ENCODE results near the gene PTGER2. TPM values are rescaled to one million over a fixed set of nuclear protein-coding genes. Genes with fewer than 3 reads are reported as not detected.

Gene PTGER2
- total RNA-seq, 1 donor from 2014 or later: 10.9 TPM

DNA sequence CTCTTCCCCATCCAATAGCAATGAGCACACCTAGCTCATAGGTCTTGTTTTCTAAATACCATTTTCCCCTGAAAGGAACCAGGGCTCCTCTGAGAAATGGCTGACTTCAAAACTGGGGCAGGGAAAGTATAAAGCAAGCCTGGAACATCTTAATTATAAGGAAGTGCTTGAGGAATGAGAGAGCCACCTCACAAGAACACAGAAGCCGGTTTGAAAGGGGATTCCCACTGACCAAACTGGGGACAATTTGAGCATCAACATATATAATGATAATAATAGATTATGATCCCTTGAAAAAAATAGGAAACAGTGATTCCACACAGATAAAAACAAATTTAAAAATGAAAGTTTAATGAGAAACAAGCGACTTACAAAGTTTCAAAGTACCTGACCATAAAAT lies 22.1 kb downstream of the PTGER2 start:
- DNase-seq (ENCODE audit: low spot score): no peak

DNA sequence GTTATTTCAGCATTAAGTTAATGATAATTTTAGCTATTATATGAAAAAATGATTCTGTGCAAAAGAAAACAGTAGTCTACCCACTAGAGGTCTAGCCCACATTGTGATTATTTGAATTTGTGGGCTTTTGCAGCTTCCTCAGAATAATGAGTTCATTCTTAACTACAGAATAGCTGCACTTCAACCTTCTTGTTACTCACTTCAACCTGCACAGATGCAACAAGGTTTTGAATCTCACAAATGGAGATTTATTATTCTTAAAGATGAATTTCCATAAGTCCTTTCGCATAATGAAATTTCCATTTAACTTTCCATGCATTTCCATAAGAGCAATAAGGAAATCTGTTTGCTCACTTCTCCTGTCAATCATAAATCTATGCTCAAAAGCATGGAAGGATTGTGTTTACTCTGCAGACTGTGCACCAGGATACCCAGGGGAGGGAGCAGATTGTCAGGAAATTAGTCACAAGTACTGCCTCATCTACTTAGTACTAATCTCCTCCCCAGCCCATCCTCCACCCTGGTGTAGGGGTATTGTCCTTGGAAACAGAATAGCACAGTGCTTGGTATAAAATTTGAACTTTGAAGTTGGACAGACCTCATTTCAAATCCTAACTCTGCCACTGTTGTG lies 24.1 kb downstream of the PTGER2 start:
- no peak for DNase-seq (ENCODE audit: low spot score)

DNA sequence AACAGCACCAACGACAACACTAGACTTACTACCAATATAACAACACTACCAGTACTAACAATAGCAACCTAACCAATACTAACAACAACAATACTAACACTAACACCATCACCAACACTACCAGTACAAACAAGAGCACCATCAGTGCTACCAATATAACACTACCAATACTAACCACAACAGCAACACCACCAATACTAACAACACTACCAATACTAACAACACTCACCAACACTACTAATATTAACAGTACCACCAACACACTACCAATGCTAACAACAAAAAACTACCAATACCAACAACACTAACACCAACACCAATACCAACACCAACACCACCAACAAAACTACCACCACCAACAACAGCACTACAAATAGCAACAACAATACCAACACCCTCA lies 25.1 kb downstream of the PTGER2 start:
- no peak for DNase-seq (ENCODE audit: low spot score)

DNA sequence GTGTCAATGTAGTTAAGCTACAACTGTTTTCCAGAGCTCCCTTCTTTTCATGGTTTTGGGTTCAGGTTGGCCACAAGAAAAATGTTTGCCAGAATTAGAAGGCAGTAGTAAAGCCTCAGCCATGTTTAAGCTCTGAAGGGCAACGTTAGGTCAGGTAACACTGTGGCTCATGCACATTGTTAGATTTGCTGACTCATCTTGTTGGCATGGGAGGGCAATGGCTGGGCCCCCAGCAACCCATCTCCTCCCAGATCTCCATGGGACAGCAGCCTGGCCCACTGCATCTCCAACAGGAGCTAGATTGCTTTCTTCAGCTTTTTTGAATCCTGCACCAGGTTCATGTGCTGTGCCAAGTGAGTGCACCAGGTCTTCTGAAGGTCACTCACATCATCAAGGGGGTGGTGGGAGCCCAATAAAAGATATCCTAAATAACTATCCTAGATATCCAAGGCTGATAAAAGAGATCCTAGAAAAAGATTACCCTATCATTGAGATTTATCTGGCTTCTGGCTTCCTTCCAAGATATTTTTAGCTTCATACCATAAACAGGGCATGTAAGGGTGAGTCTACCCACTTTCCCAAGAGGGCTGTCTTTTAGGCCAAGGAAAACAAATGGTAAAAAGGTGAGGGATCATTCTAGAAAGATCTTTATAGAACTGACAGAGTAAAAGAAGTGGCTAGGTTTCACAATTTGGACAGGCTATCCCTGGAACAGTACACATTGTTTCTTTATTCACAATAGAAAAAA lies 28.9 kb downstream of the PTGER2 start:
- DNase-seq (ENCODE audit: low spot score): no peak

DNA sequence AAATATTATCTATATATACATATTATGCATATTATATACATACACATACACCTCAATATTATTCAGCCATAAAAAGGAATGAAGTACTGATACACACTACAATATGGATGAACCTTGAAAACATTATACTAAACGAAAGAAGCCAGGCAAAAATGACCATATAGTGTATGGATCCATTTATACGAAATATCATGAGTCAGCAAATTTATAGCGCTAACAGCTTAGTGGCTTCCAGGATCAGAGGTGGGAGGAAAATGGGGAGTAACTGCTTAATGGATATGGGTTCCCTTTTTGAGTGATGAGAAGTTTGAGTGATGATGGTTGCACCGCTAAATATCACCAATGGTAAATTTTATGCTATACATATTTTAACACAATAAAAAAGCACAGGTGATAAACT lies 32.7 kb downstream of the PTGER2 start:
- DNase-seq (ENCODE audit: low spot score): no peak

DNA sequence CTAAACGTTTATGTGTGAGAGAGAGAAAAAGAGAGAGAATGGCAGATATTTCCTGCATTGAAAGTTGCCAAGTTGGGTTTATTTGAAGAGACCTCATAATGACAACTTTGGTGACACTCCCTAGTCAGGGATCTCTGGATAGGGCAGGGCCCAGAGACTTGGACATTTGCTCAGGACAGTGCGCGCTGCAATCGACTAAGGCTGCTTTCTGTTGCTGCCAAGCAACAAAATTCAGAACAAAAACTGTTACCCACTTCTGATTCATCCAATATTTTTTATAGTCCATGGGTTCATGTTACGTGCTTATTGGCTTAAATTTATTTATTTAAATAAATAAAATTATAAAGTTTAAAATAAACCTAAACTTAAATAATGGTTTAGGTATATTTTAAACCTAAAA lies 34.2 kb downstream of the PTGER2 start:
- no peak for DNase-seq (ENCODE audit: low spot score)

DNA sequence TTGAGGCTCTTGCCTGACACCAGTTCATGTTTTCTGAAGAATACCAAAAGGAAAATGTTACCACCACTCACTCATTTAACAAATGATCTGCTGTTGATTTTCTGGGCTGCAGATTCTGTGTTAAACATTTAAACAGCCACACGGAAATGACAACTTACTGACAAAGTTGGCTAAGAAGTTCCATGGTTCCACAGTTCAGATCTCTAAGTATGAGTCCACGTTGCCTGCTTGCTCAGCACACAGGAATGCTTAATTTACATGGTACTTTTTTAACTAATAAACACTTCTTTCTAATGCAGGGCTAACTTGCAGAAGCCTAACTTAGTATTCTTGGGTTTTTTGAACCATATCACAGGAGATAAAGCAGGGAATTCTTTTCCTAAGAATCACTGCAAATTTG lies 34.7 kb downstream of the PTGER2 start:
- no peak for DNase-seq (ENCODE audit: low spot score)

DNA sequence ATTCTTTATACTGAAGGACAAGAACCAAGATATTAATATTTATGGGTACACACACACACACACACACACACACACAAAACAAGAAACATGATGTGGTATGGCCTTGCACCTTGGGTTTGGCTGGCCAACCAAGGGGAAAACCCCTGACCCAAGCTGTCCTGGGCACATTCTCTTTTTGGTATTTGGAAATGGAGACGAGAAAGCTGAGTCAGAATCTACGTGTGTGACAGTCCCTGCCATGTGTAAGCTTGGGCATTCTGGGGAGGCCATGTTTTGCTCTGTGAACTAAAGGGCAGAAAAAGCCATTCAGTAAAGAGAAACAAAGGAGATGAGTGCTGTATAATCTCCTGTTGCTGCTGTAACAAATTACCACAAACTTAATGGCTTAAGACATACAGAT lies 35.6 kb downstream of the PTGER2 start:
- DNase-seq (ENCODE audit: low spot score): no peak

DNA sequence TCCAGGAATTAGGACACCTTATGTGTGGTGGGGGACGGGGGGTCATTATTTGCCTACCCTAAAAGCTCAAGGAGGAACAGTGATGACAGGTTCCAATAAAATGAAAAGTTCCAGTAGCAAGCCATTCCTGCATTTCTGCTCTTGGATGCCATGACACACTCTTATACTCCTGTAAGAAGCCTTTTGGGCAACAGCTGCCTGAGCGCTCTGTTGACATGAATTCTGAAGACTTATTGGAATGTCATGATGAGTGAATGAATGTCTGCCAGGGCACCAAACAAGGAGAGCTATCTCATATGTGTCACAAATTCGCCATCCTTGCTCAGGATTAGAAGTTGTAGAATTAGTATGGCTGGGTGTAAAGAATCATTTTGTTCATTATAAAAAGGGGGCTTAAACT lies 36.3 kb downstream of the PTGER2 start:
- no peak for DNase-seq (ENCODE audit: low spot score)

DNA sequence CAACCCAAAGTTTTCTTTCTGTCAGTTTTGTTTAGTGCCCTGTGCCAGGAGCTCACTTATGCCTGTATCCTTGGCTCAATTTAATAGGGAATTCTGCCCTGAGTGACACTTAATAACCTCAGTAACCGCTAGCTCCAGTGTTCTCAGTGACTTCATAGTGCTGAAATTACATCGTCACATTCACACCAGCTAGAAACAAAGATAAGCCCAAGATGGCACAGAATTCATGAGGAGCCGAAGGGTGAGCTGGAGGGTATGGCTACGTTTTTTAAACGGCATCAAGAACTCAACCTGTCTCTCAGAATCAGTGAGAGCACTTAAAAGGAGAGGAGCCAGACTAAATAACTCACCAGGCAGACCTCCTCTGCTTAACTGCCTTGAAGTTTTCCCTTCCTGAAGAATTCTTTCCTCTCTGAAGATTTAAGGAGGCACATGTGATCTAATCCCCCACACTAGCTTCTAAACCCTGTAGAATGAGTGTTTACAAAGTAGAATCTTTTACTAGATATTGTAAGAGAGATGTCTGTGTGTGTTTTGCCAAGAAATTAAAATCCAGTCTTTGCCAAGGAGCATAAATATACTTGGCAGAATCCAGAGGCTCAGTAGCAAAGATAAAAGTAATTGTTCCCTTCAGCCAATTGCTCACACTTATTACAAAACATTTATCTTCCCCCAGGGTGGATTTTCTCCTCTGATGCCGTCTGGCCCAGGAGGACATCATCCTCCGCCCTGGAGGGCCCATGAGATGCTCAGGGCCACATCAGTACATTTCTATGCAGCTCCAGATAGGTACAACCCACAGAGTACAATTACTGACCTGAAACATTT lies 37.3 kb downstream of the PTGER2 start:
- no peak for DNase-seq (ENCODE audit: low spot score)

DNA sequence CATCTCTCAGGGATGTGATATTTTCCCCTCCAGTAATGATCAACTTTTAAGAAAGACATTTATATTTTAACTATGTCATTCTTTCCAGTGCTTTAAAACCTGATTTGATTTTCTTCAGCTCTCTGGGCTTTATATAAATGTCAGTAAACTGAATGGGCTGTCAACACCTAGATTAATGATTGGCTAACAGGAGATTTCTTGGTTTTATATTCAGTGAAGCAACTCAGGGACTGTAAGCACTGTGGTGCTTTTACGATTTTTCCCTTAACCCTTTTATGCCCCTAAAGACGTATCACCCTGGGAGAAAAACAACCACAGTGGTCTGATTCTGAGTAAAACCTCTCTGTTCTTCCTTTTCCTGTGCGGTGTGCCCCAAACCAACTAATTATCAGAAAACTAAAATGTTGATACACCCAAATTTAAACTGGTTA lies 38.0 kb downstream of the PTGER2 start:
- DNase-seq (ENCODE audit: low spot score): no peak

DNA sequence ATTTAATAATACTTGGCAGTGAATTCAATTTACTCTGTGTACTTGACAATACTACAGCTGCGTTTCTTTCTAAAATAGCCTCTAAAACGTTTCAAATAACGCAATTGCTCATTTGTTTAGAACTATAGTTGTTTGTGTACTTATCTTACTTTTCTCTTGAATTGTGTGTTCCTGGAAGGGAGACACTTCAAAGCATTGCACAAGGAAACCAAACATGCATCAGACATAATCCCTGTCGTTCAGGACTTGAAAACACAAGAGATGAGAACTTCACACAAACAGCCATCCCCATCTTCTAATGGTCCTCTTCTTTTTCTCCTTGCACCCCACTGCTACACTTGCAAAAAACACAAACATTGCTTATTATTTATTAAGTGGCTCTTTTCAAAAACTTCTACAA lies 38.5 kb downstream of the PTGER2 start:
- no peak for DNase-seq (ENCODE audit: low spot score)

DNA sequence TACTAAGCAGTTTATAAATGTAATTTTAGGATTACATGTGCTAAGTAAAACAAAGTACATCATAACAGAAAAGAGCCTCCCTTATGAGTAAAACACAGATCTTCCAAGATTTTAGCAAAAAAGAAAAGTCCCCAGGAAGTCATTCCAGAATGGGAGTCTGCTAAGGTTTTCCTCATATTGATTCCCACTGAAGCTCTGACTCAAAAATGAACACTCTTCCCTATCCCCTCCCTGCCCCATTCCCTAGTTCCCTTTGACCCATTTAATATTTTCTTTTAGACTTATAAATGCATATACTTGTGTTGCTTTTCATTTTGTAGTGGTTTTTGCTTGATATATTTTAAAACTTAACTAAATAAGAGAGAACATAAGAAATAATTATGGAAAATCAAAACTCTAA lies 40.1 kb downstream of the PTGER2 start:
- DNase-seq (ENCODE audit: low spot score): no peak

DNA sequence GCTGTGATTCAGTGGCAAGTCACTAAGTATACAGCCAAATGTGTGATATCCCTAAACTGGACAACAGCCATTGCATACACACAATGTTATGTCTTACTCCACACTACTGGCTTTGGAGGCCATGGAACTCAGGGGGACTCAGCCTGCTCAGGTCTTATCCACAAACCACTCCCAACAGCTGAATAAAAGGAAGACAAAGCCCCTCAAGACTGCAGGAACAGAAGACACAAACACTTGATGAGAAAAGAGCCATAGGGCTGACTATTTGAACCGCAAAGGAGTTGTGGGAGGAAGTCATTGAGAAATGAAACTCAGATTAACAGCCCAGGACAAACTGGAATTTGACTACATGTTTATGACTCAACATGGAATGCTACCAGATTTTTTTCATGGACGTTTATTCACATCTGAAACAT lies 40.9 kb downstream of the PTGER2 start:
- DNase-seq (ENCODE audit: low spot score): no peak

DNA sequence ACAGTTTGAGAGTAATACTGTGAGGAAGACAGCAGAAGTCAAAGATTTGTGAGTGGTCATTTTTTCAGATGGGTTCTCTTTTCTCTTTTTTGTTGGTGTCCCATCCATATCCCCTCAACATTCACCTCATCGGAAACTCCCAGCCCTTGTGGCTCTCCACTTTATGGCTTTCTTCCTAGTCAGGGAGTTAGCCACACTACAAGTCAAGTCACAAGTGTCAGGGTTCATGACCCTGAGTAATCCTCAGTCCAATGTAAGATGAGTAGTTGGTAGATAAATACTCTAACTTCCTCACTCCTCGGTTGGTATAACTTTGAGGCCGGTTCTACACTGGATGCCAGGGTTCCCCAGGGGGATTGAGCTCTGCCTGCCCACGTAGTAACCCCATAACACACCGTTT lies 41.4 kb downstream of the PTGER2 start:
- no peak for DNase-seq (ENCODE audit: low spot score)

DNA sequence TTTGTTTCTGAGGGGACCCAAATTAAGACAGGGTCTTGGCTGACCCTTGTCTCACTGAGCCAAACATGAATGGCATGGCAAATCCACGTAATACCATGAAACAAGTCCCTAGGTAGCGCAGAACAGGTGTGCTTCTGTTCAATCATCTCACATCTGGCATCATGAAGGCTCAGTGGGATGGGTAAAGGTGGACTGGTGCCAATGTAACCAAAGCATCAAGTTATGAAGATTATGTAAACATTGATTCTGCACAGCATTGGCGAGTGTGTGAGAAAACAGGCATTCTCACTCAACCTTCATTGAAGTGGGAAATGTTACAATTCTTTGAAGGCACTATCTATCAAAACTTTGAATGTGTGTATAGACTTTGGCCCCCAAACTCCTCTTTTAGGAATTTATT lies 41.9 kb downstream of the PTGER2 start:
- no peak for DNase-seq (ENCODE audit: low spot score)

DNA sequence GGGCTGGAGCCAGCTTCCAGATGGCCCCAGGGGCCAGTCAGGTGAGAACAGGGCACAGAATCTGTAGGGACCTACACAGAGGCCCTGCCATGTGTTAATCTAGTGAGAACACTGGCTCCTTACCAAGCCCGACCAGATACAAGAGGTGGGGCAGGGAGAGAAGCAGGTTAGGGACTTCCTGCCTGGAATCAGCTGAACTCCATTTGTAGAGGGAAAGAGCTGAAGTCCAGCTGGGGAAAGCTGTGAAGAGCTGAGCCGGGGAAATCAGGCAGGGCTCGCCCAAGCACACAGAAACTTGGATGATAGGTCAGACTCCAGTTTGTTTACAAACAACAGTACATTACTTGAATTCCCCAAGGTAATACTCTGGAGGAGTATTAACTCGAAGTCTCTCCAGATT lies 46.7 kb downstream of the PTGER2 start:
- DNase-seq (ENCODE audit: low spot score): no peak

DNA sequence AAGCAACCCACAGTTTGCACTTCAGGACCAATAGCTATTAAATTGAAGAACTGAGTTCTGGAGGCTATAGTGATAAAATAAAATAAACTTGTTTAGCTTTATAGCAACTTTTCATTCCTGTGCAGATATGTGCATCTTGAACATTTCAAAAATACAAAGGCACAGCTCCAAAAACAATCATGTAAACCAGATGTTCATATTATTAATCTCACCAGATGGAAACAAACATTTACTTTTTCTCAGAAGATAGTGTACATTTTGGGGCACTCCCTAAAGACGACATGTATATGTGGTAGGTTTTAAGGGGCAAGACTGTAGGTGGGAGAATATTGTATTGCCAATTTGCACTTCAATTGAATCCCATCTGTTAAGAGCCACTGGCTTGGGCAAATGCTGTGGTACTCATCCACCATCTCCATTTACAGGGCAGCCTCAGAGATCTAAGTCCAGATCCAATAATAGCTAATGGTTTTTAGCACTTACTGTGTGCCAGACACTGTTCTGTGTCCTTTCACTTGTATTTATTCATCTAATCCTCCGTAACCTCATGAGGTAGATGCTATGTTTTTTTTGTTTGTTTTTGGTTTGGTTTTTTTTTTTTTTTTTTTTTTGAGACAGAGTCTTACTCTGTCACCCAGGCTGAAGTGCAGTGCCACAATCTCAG lies 49.1 kb downstream of the PTGER2 start:
- no peak for DNase-seq (ENCODE audit: low spot score)

DNA sequence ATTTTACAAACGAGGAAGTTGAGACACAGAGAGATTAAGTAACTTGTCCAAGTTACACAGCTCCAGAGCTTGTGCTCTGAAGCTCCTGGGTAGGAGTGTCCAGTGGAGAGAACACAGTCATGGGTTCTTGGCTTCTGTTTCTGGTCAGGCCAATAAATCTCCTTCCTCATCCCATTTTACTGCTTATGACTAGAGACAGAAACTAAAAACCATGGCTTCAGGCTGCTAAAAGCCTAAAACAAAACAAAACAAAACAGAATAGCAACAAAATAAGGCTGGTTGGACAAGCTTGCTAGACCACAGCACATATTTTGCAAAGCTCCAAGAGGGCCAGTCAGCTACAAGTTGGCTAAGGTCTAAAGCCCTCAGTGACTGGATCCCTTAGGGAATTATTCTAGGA lies 49.8 kb downstream of the PTGER2 start:
- no peak for DNase-seq (ENCODE audit: low spot score)

DNA sequence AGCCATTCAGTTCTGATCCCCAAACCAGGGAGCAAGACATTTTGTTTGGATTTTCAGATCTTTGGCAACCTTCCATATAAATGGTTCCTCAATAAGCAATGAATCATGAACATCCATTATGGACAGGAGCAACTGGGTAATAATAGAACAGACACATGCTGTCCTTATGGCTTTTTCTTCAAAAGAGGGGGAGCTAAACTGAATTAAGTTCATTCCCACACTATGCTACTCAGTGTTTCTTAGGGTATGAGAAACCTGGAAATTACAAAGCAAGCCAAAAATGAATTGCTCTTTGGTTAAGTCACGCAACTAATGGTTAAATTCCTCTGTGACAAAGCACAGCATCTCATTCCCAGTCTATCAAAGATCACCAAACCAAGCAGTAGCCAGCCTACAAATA lies 51.0 kb downstream of the PTGER2 start:
- no peak for DNase-seq (ENCODE audit: low spot score)

DNA sequence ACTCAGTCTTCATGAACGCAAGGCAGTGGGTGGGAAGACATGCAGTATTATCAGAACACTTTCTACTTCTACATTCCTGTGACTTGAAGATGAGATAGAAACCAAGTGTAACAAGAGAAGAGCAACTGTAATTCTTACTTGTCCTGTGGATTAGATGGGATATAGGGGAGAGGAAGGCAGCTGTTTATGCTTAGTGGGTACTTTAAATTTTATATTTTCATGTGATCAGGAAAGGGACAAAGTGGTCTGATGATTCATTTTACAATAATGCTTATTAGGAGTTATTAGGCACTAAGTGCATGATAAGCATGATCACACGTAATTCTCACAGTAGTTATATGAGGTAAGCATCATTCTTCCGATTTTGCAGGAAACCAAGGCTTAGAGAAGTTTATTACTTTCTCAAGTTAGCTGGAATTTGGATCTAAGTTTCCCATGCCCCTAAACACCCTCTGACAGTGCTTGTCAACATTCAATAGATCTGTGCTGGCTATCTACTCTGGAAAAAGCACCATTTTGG lies 52.7 kb downstream of the PTGER2 start:
- DNase-seq (ENCODE audit: low spot score): no peak

All from mesenteric fat pad (tissue), 1 donor.